PC-3 (cell line): ENCODE data around the gene CLVS2.

Experiments
- EZH2 ChIP-seq: fragments of 300-600 bp; sonication (generic); IDR thresholded peaks from one replicate; pipeline ENCODE4 v1.6.1; 2017; ENCODE audit warnings: antibody characterized with exemption, mild to moderate bottlenecking, low read length; ENCODE audit not compliant: unreplicated experiment
- EZH2phosphoT487 ChIP-seq: fragments of 300-600 bp; sonication (generic); IDR thresholded peaks from 2 replicates; pipeline ENCODE4 v1.6.1; 2018; ENCODE audit warnings: mild to moderate bottlenecking, antibody characterized with exemption, low read length, borderline replicate concordance
- TF ChIP-seq, protein P1 (sequence below): fragments of 300-600 bp; sonication (generic); conservative IDR thresholded peaks from 2 replicates; pipeline ENCODE4 v1.5.1; 2017; ENCODE audit warnings: antibody characterized with exemption, low read depth, mild to moderate bottlenecking, low read length

DNA sequence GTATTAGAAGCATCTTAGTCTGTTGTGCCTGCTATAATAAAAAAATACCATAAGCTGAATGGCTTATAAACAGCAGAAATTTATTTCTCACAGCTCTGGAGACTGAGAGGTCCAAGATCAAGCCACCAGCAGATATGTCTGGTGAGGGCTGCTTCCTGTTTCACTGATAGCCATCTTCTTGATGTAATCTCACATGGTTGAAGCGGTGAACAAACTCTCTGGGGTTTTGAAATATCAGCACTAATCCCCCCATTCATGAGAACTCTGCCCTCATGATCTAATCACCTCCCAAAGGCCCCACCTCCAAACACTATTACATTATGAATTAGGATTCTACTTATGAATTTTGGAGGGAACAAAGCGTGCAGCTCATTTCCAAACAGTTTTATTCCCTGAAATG, 11.6 kb upstream of the CLVS2 start:
- TF ChIP-seq, protein P1, sequence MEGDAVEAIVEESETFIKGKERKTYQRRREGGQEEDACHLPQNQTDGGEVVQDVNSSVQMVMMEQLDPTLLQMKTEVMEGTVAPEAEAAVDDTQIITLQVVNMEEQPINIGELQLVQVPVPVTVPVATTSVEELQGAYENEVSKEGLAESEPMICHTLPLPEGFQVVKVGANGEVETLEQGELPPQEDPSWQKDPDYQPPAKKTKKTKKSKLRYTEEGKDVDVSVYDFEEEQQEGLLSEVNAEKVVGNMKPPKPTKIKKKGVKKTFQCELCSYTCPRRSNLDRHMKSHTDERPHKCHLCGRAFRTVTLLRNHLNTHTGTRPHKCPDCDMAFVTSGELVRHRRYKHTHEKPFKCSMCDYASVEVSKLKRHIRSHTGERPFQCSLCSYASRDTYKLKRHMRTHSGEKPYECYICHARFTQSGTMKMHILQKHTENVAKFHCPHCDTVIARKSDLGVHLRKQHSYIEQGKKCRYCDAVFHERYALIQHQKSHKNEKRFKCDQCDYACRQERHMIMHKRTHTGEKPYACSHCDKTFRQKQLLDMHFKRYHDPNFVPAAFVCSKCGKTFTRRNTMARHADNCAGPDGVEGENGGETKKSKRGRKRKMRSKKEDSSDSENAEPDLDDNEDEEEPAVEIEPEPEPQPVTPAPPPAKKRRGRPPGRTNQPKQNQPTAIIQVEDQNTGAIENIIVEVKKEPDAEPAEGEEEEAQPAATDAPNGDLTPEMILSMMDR, result no peak
- TF ChIP-seq EZH2phosphoT487 (no peak), EZH2 (no peak)
